H9 (cell line): Measurements from ENCODE around the gene SURF2. TPM values are rescaled to one million over a fixed set of nuclear protein-coding genes. Genes with fewer than 3 reads are reported as not detected.
A peak's percentile ranks its signal among the peaks of the same experiment; 100 is the strongest.

Experiments used
- DNase-seq: peaks from one replicate; pipeline ENCODE4 v3.0.0-alpha.2; 2017
- H2AFZ ChIP-seq: one replicate; pipeline ENCODE4 v1.6.1; 2013; ENCODE audit warnings: mild to moderate bottlenecking, low read length, control low read depth, moderate library complexity
- H2AK5ac ChIP-seq: 2 replicates; pipeline ENCODE4 v1.6.1; 2013; ENCODE audit warnings: low read length, control low read depth, mixed read lengths; ENCODE audit not compliant: insufficient read length
- H2BK120ac ChIP-seq: one replicate; pipeline ENCODE4 v1.6.1; 2013; ENCODE audit warnings: low read depth, mild to moderate bottlenecking, low read length, control low read depth, inconsistent platforms; ENCODE audit not compliant: poor library complexity, severe bottlenecking
- H2BK12ac ChIP-seq: 2 replicates; pipeline ENCODE4 v1.6.1; 2013; ENCODE audit warnings: low read length, control low read depth, mixed read lengths, low read depth; ENCODE audit not compliant: insufficient read length
- H2BK15ac ChIP-seq: 2 replicates; pipeline ENCODE4 v1.6.1; 2013; ENCODE audit warnings: low read depth, low read length, control low read depth
- H2BK20ac ChIP-seq: one replicate; pipeline ENCODE4 v1.6.1; 2013; ENCODE audit warnings: low read depth, mild to moderate bottlenecking, low read length, control low read depth, inconsistent platforms; ENCODE audit not compliant: poor library complexity, severe bottlenecking
- H2BK5ac ChIP-seq: 2 replicates; pipeline ENCODE4 v1.6.1; 2013; ENCODE audit warnings: low read length, control low read depth, mixed read lengths; ENCODE audit not compliant: insufficient read length
- H3K14ac ChIP-seq: 2 replicates; pipeline ENCODE4 v1.6.1; 2013; ENCODE audit warnings: low read length, control low read depth; ENCODE audit not compliant: insufficient read depth
- H3K18ac ChIP-seq: 2 replicates; pipeline ENCODE4 v1.6.1; 2013; ENCODE audit warnings: low read depth, mild to moderate bottlenecking, mixed read lengths, low read length, control low read depth; ENCODE audit not compliant: insufficient read length
- H3K23ac ChIP-seq: 2 replicates; pipeline ENCODE4 v1.6.1; 2013; ENCODE audit warnings: low read length, control low read depth, mixed read lengths, low read depth; ENCODE audit not compliant: insufficient read length
- H3K23me2 ChIP-seq: 2 replicates; pipeline ENCODE4 v1.6.1; 2013; ENCODE audit warnings: low read depth, mild to moderate bottlenecking, mixed read lengths, low read length, control low read depth; ENCODE audit not compliant: insufficient read length, poor library complexity, severe bottlenecking
- H3K27ac ChIP-seq: 2 replicates; pipeline ENCODE4 v1.5.1; 2013; ENCODE audit warnings: low read length, control low read depth, mixed read lengths, low read depth; ENCODE audit not compliant: insufficient read length
- H3K27me3 ChIP-seq: 2 replicates; pipeline ENCODE4 v1.6.1; 2013; ENCODE audit warnings: low read length, control low read depth, inconsistent platforms; ENCODE audit not compliant: insufficient read depth
- H3K4ac ChIP-seq: 2 replicates; pipeline ENCODE4 v1.6.1; 2013; ENCODE audit warnings: low read depth, mild to moderate bottlenecking, control low read depth, inconsistent platforms, low read length, moderate library complexity
- H3K4me1 ChIP-seq: 2 replicates; pipeline ENCODE4 v1.6.1; 2013; ENCODE audit warnings: low read length, control low read depth, inconsistent platforms; ENCODE audit not compliant: insufficient read depth
- H3K4me2 ChIP-seq: 2 replicates; pipeline ENCODE4 v1.6.1; 2013; ENCODE audit warnings: low read length, control low read depth, mixed read lengths; ENCODE audit not compliant: insufficient read length, insufficient read depth
- H3K56ac ChIP-seq: 2 replicates; pipeline ENCODE4 v1.6.1; 2013; ENCODE audit warnings: low read depth, mild to moderate bottlenecking, mixed read lengths, low read length, control low read depth; ENCODE audit not compliant: insufficient read length
- H3K79me1 ChIP-seq: 2 replicates; pipeline ENCODE4 v1.6.1; 2013; ENCODE audit warnings: low read depth, mild to moderate bottlenecking, moderate library complexity, low read length, control low read depth, inconsistent platforms; ENCODE audit not compliant: insufficient read depth, poor library complexity, severe bottlenecking
- H3K79me2 ChIP-seq: 2 replicates; pipeline ENCODE4 v1.6.1; 2013; ENCODE audit warnings: low read length, control low read depth, inconsistent platforms; ENCODE audit not compliant: insufficient read depth
- H3K9ac ChIP-seq: 2 replicates; pipeline ENCODE4 v1.6.1; 2013; ENCODE audit warnings: low read length, control low read depth, mixed read lengths; ENCODE audit not compliant: insufficient read length; ENCODE audit errors: extremely low read depth
- H3K9me3 ChIP-seq: one replicate; pipeline ENCODE4 v1.6.1; 2013; ENCODE audit warnings: low read depth, low read length, inconsistent platforms; ENCODE audit not compliant: control insufficient read depth
- H3T11ph ChIP-seq: one replicate; pipeline ENCODE4 v1.6.1; 2013; ENCODE audit warnings: mild to moderate bottlenecking, low read length, control low read depth, inconsistent platforms
- H4K20me1 ChIP-seq: one replicate; pipeline ENCODE4 v1.6.1; 2013; ENCODE audit not compliant: control insufficient read depth, insufficient read length, insufficient read depth
- H4K5ac ChIP-seq: 2 replicates; pipeline ENCODE4 v1.6.1; 2013; ENCODE audit warnings: low read depth, mild to moderate bottlenecking, mixed read lengths, low read length, control low read depth; ENCODE audit not compliant: insufficient read length
- H4K8ac ChIP-seq: replicated peaks from 2 replicates; pipeline ENCODE4 v1.6.1; 2013; ENCODE audit warnings: low read length, control low read depth, mixed read lengths, low read depth; ENCODE audit not compliant: insufficient read length
- H4K91ac ChIP-seq: 2 replicates; pipeline ENCODE4 v1.6.1; 2013; ENCODE audit warnings: low read depth, mild to moderate bottlenecking, moderate library complexity, mixed read lengths, low read length, control low read depth; ENCODE audit not compliant: insufficient read length
- H3K27ac Mint-ChIP-seq, 3 experiments: 2 replicates in 2 of 3; 3 replicates in 1 of 3; pipeline ENCODE4 v1.8.0; 2020 to 2021; ENCODE audit warnings: mixed read lengths in 3 of 3, mild to moderate bottlenecking in 1 of 3, moderate library complexity in 1 of 3
- H3K27me3 Mint-ChIP-seq: 2 replicates; pipeline ENCODE4 v1.8.0; 2021; ENCODE audit warnings: low read depth, mild to moderate bottlenecking, moderate library complexity, mixed read lengths
- H3K36me3 Mint-ChIP-seq, 3 experiments: 2 replicates in 2 of 3; 3 replicates in 1 of 3; pipeline ENCODE4 v1.8.0; 2020 to 2021; ENCODE audit warnings: low read depth in 3 of 3, mixed read lengths in 3 of 3; ENCODE audit not compliant: insufficient read depth in 1 of 3
- H3K4me1 Mint-ChIP-seq, 2 experiments: 2 replicates each; pipeline ENCODE4 v1.8.0; 2020; ENCODE audit warnings: mixed read lengths in 2 of 2
- H3K4me3 Mint-ChIP-seq, 2 experiments: 2 replicates in 1 of 2; 3 replicates in 1 of 2; pipeline ENCODE4 v1.8.0; 2020 to 2021; ENCODE audit warnings: mild to moderate bottlenecking in 2 of 2, mixed read lengths in 2 of 2, moderate library complexity in 1 of 2
- H3K9me3 Mint-ChIP-seq, 2 experiments: 2 replicates in 1 of 2; 3 replicates in 1 of 2; pipeline ENCODE4 v1.8.0; 2020; ENCODE audit warnings: mild to moderate bottlenecking in 2 of 2, mixed read lengths in 2 of 2, moderate library complexity in 1 of 2
- WGBS: extraction: QIAGEN DNeasy Blood & Tissue Kit; methylation state at CpG from one replicate; pipeline ENCODE4 v1.1.7; 2013; ENCODE audit warnings: missing lambda C conversion rate, low lambda C conversion rate, mixed read lengths; ENCODE audit not compliant: insufficient read length; ENCODE audit errors: extremely low coverage; 5-methylcytosine and 5-hydroxymethylcytosine counted together
- total RNA-seq: library from RNA; stranded (reverse); gene quantifications from 2 replicates; pipeline ENCODE4 v1.2.1, GENCODE V29; 2021
- TF ChIP-seq, protein P1 (sequence below): fragments of 200-600 bp; sonication (generic); conservative IDR thresholded peaks from 3 replicates; pipeline ENCODE4 v1.8.0; 2021; ENCODE audit warnings: antibody characterized with exemption, mild to moderate bottlenecking

The SURF2 gene
- total RNA-seq, 1 experiment from 2014 or later, result 44.4 TPM

DNA sequence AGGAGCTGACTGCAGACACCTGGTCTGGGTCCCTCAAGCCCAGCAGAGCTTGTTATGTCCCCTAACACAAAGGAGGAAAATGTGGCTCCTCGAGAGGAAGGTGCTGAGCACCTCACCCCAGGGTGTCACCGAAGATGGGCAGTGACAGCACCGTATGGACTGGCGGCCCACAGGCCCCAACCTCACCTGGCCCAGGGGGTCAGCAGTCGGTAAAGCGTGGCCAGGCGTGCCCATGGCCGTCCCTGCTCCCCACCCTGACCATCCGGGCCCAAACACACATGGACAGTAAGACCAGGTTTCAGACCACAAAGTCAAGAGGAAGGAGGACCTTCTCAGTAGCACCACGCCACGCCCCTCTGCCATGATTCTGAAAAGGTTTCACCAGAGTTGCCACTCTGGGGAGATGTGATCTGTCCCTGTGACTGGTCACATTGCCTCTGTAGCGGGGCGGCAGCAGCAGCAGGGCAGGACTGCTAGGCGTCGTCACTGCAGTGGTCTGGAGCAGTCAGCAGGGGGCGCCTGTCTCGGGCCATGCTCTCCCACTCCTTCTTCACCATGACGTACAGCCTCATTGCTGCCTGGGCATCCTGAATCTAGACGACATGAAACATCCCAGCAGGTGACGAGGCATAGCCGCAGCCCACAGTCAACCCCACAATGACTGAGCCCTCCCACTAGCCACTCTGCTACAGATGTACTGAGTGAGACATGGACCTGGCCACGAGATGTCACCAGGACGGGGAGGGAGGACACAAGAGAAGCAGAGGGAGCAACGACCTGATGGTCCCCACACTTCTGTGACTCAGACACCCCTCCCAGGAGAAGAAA lies 50.3 kb downstream of the SURF2 start:
- no peak overlapping the region for H3K27ac ChIP-seq
- no peaks in the 10 kb centered on the region for H3K27me3 Mint-ChIP-seq

More for the DNA sequence above, 50.3 kb downstream of the SURF2 start:
- H3K4me1 Mint-ChIP-seq, result peaks cover 0 to 2% of the 10 kb centered on the region in 2 experiments; a peak in 1 of 4 replicates
- TF ChIP-seq, protein P1, sequence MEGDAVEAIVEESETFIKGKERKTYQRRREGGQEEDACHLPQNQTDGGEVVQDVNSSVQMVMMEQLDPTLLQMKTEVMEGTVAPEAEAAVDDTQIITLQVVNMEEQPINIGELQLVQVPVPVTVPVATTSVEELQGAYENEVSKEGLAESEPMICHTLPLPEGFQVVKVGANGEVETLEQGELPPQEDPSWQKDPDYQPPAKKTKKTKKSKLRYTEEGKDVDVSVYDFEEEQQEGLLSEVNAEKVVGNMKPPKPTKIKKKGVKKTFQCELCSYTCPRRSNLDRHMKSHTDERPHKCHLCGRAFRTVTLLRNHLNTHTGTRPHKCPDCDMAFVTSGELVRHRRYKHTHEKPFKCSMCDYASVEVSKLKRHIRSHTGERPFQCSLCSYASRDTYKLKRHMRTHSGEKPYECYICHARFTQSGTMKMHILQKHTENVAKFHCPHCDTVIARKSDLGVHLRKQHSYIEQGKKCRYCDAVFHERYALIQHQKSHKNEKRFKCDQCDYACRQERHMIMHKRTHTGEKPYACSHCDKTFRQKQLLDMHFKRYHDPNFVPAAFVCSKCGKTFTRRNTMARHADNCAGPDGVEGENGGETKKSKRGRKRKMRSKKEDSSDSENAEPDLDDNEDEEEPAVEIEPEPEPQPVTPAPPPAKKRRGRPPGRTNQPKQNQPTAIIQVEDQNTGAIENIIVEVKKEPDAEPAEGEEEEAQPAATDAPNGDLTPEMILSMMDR, result peak; percentile 93
- Histone ChIP-seq H2BK5ac (no peak overlapping the region), H3K9ac (no peak overlapping the region), H3K79me2 (no peaks in the 10 kb centered on the region), H3K18ac (no peak overlapping the region), H3T11ph (no peak overlapping the region), H3K79me1 (no peaks in the 10 kb centered on the region), H3K23ac (no peak overlapping the region), H4K91ac (no peak overlapping the region), H2BK20ac (no peak overlapping the region), H2BK120ac (no peak overlapping the region), H3K27me3 (no peaks in the 10 kb centered on the region), H2AFZ (no peak overlapping the region), H3K4ac (no peak overlapping the region), H3K4me2 (no peak overlapping the region), H3K9me3 (no peaks in the 10 kb centered on the region), H3K14ac (no peak overlapping the region), H3K4me1 (no peaks in the 10 kb centered on the region), H4K8ac (no peak overlapping the region), H2BK12ac (no peak overlapping the region), H4K20me1 (peaks cover 4% of the 10 kb centered on the region), H4K5ac (no peak overlapping the region), H2AK5ac (no peak overlapping the region), H3K56ac (no peak overlapping the region), H2BK15ac (no peak overlapping the region), H3K23me2 (no peaks in the 10 kb centered on the region)
- H3K36me3 Mint-ChIP-seq, result peaks cover 40 to 70% (median 63%) of the 10 kb centered on the region in 3 experiments; a peak in 6 of 7 replicates
- no peak overlapping the region for H3K4me3 Mint-ChIP-seq
- H3K9me3 Mint-ChIP-seq, result no peaks in the 10 kb centered on the region
- peak overlapping the region in 2 of 3 experiments; percentile 60 to 86; a peak in 1 of 7 replicates for H3K27ac Mint-ChIP-seq
- DNase-seq, result peak; percentile 88
- WGBS, result no CpG with 5 or more reads among the region's 24 CpGs
